Hematopoietic multipotent progenitor cell treated with erythropoietin and hydrocortisone succinate and interleukin-3 and kit ligand, for 4 days (in vitro differentiated cells): ENCODE data around the gene HEMK1.

Source experiments
- DNase-seq: peaks from one replicate; pipeline ENCODE4 v3.0.0-alpha.2; 2015

Gene HEMK1, protein sequence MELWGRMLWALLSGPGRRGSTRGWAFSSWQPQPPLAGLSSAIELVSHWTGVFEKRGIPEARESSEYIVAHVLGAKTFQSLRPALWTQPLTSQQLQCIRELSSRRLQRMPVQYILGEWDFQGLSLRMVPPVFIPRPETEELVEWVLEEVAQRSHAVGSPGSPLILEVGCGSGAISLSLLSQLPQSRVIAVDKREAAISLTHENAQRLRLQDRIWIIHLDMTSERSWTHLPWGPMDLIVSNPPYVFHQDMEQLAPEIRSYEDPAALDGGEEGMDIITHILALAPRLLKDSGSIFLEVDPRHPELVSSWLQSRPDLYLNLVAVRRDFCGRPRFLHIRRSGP

GRCh38 chr3:50568947-50569749 lies at the start of gene HEMK1:
HEMK1 (plus strand) TSS chr3:50569522; CDS start chr3:50571105, 1,583 bp downstream.
- DNase-seq = peak; percentile 99

GRCh38 chr3:50520849-50521248 lies 48.5 kb upstream of the HEMK1 start:
- DNase-seq = no peak

DNA sequence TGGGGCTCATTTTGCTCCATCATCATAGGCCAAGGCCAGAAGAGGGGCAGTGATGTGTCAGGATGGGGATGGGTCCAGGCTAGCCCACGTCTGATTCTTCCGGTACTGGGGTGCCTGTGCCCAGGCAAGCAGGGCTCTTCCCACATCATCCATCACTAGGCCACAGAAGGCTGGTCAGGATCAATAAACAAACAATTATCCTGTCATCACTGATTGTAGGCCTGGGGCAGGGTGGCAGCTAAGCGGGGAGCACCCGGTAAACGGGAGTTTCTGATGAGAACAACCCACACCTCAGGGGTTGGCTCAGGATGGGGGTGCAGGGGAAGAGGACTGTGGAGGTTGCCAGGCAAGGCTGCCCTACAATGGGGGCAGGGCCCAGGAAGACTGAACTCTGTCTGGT lies 47.8 kb upstream of the HEMK1 start:
- no peak for DNase-seq

DNA sequence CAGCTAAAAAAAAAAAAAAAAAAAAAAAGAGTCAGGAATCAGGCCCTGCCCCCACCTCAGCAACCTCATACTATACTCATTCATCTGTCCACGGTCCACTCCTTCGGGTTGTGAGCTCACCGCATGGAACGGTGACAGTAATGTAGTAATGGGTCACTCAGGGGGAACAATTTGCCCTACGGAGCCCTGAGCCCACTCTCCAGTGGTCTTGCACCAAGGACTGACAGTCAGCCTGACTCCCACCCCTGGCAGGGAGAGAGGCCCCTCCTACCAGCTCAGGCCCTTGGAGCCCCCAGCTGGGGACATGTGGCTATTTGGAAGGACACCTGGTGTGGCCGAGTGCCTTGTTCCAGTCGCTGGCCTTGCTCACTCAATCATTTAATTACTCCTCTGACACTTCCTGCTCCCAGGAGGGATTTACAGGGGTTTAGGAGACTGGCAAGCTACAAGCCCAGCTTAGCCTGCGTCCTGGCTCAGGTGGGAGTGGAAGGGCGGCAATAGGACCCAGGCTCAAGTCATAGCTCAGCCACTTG lies 46.0 kb upstream of the HEMK1 start:
- DNase-seq = no peak

DNA sequence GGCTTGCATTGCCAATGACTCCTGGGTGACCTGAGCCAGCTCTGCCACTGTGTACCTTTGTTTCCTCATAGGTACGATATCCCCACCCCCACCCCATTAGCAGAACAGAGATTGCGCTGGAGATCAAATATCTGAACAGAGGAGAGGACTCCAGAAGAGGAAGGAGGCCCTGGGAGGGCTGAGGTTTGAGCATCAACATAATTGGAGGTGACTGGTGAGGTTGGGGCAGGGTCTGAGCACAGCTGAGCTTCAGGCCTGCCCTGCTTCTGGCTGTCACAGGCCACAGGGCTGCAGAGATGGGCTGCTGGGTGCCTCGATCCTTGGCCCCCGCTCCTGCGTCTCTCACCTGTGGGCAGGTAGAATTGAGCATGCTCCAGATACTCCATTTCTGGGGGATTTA lies 44.6 kb upstream of the HEMK1 start:
- DNase-seq = no peak

GRCh38 chr3:50525191-50525910 lies 44.0 kb upstream of the HEMK1 start:
- DNase-seq = no peak

- DNase-seq = peak; percentile 94
These were observed 43.3 kb upstream of the HEMK1 start for GRCh38 chr3:50525987-50526386.

DNA sequence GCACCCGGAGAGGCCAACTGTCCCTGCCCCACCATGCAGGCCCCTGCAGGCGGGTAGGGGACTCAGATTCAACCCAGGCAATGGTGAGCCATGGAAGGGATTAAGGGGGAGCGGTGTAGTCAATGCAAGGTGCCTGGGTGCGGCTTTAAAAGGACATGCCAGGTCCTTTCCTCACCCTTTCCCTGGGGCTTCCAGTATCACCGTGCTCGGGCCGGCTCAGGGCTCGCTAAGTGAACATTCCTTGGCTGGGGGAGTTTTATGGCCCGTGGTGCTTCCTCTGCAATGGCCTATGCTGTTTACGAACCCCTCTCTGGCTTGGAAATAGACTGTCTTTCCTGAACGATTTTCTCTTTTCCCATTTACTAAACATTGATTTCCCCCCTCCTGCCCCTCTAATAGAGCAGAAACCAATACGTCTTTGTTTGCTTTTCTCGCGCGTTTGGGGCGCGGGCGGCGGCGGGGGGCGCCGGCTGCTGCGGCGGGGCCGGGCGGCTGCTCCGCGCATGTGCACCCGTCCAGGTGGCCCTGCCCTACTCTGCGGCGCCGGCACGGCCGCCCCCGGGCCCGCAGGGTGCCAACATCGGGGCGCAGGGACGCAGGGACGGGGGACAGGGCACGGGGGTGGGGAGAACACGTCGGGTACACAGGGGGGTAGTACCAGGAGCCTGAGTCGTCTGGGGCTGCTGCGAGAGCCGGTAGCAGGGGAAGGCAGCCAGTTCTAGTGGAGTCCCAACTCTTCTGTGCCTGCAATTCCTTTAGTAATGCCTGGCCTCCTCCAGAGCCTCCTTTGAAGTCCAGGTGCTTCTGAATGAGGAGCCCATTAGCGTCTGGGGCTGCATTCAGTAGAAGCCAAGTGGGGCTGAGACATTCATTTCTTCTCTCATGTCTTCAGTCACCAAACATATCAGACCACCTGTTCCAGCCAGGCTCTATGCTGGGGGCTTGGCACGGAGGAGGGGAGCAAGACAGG lies 39.0 kb upstream of the HEMK1 start:
- no peak for DNase-seq

DNA sequence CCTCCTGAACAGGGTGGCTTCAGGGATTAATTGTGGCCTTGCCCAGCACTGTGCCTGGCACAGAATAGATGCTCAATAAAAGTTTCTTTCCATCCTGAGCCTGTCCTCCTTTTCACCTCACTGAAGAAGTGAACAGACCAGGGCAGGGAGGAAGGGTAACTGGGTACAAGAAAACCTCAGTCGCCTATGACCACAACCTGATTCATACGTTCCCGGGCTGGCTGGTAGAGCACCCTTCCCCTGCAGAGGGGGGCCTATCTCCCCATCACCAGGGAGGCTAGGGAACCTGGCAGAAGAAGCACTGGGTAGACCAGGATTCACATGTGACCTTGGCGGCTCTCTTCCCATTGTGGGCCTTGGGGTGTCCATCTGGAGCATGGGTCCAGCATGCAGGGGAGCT lies 38.1 kb upstream of the HEMK1 start:
- DNase-seq = no peak

DNA sequence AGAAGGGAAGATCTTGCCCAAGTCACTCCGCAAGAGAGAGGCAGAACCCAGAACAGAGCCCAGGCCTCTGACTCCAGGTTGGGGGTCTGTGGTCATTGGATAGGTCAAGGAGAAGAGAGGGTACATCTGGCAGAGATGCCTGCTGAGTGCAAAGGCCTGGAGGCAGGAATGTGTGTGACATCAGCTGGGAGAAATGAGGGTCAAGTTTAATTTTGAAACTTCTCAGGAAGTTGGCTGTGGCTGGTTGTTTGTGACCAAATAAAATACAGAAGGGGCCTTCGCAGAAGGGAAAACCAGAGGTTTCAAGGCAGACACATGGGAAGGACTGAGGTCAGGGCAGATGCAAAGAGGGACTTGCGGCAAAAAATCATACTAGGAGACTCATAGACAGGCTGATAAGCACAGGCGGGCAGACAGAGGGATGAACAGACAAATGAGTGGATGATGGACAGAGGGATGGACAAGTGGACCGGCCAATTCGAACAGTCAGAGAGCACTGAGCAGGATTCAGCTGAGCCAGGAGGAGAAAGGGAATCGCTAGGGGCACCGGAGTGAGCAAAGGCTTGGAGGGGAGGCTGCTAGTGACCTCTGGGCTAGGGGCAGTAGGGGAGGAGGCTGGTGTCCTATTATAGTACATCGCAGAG lies 37.1 kb upstream of the HEMK1 start:
- no peak for DNase-seq

- DNase-seq = no peak
These were observed 36.0 kb upstream of the HEMK1 start for GRCh38 chr3:50533316-50533715.

DNA sequence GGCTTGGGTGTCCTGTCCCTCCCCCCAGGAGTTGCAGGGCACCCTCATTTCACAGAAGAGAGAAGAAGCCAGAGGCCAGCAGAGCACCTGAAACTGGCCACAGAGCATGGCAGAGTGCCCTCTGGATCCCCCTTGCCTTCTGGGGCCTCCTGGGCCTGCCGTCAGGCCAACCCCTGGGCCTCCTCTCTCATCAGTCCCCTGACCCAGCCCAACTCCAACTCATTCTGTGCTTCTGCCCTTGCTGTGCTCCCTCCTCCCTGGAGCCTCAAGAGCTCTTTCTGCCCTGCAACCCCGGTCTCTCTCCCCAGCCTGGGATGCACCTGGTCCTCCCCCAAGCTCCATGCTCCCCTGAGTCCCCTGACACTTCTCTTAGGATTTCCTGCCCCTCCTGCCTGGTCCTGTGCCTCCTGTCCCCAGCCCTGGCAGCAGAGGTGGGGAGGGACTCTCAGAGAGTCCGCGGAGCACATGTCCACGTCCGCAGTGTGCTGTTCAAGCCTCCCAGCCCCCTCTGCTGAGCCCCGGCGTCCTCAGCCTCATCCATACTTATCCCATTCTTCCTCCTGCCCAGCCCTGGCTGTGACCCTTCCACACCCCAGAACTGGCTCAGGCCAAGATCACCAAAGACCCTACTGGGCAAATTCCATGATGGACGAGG lies 35.4 kb upstream of the HEMK1 start:
- DNase-seq = no peak

- no peak for DNase-seq
These were observed 34.5 kb upstream of the HEMK1 start for GRCh38 chr3:50534681-50535330.

GRCh38 chr3:50536471-50537180 lies 32.7 kb upstream of the HEMK1 start:
- DNase-seq = no peak

- DNase-seq = no peak
These were observed 31.7 kb upstream of the HEMK1 start for GRCh38 chr3:50537421-50538129.

GRCh38 chr3:50539356-50540286 lies 29.7 kb upstream of the HEMK1 start:
- peak; percentile 90 for DNase-seq

GRCh38 chr3:50542177-50543034 lies 26.9 kb upstream of the HEMK1 start:
- DNase-seq = peak; percentile 74
